WTC11 (cell line): ENCODE results near the gene LDB2. TPM values are rescaled to one million over a fixed set of nuclear protein-coding genes. Genes with fewer than 3 reads are reported as not detected.

Source experiments
- ATAC-seq: fragments of 200-7000 bp; cut with Tn5 transposase; 2 replicates; pipeline ENCODE4 v1.10.0; 2021; ENCODE audit warnings: mild to moderate bottlenecking, moderate library complexity
- CTCF ChIA-PET: fragments of 300-600 bp; sonication (Branson Sonifier 250); formaldehyde crosslinking; loops from one replicate; lab custom pipeline; 2021; ENCODE audit warnings: antibody characterized with exemption; lab: Charles Lee
- POLR2A ChIA-PET: fragments of 350-600 bp; sonication (Branson Sonifier 250); formaldehyde crosslinking; loops from one replicate; lab custom pipeline; 2021; ENCODE audit warnings: antibody characterized with exemption; lab: Charles Lee
- DNase-seq: peaks from one replicate; pipeline ENCODE4 v3.0.0; 2021; ENCODE audit warnings: low spot score
- H3K27ac Mint-ChIP-seq: 2 replicates; pipeline ENCODE4 v1.8.0; 2021; ENCODE audit warnings: mixed read lengths
- H3K27me3 Mint-ChIP-seq: 2 replicates; pipeline ENCODE4 v1.8.0; 2021; ENCODE audit warnings: low read depth, mild to moderate bottlenecking, moderate library complexity, mixed read lengths
- H3K36me3 Mint-ChIP-seq: 2 replicates; pipeline ENCODE4 v1.8.0; 2021; ENCODE audit warnings: mixed read lengths
- H3K4me1 Mint-ChIP-seq: 2 replicates; pipeline ENCODE4 v1.8.0; 2022; ENCODE audit warnings: mixed read lengths
- H3K4me3 Mint-ChIP-seq: 2 replicates; pipeline ENCODE4 v1.8.0; 2021; ENCODE audit warnings: mild to moderate bottlenecking, moderate library complexity, mixed read lengths
- H3K9me3 Mint-ChIP-seq: 2 replicates; pipeline ENCODE4 v1.8.0; 2021; ENCODE audit warnings: mixed read lengths
- AR ChIP-seq: fragments of 250-450 bp; sonication (Bioruptor Pico); IDR thresholded peaks from 2 replicates; pipeline ENCODE4 v1.9.0; 2021; ENCODE audit warnings: mild to moderate bottlenecking
- ATF1 ChIP-seq: sonication (generic); formaldehyde crosslinking; IDR thresholded peaks from 2 replicates; pipeline ENCODE4 v1.8.1; 2023; ENCODE audit warnings: mild to moderate bottlenecking, moderate library complexity, missing genetic modification reagents
- ATF3 ChIP-seq: sonication (generic); formaldehyde crosslinking; conservative IDR thresholded peaks from 2 replicates; pipeline ENCODE4 v1.8.1; 2022; ENCODE audit warnings: mild to moderate bottlenecking, missing genetic modification reagents
- ELF4 ChIP-seq: sonication (generic); formaldehyde crosslinking; IDR thresholded peaks from 2 replicates; pipeline ENCODE4 v1.8.1; 2022; ENCODE audit warnings: low read depth, mild to moderate bottlenecking, moderate library complexity, missing genetic modification reagents
- FOXK1 ChIP-seq: sonication (generic); formaldehyde crosslinking; IDR thresholded peaks from 2 replicates; pipeline ENCODE4 v1.8.0; 2022; ENCODE audit warnings: mild to moderate bottlenecking, moderate library complexity, missing genetic modification reagents
- FOXP1 ChIP-seq: sonication (generic); formaldehyde crosslinking; IDR thresholded peaks from 2 replicates; pipeline ENCODE4 v1.8.0; 2022; ENCODE audit warnings: missing genetic modification reagents, mild to moderate bottlenecking, moderate library complexity, borderline replicate concordance
- MXD4 ChIP-seq: fragments of 250-450 bp; sonication (Bioruptor Pico); IDR thresholded peaks from 2 replicates; pipeline ENCODE4 v1.8.0; 2021; ENCODE audit warnings: mild to moderate bottlenecking, moderate library complexity, borderline replicate concordance
- NFYB ChIP-seq: sonication (generic); formaldehyde crosslinking; conservative IDR thresholded peaks from 2 replicates; pipeline ENCODE4 v1.8.0; 2022; ENCODE audit warnings: low read depth, missing genetic modification reagents
- NR2C2 ChIP-seq: sonication (generic); formaldehyde crosslinking; IDR thresholded peaks from 2 replicates; pipeline ENCODE4 v1.8.0; 2022; ENCODE audit warnings: mild to moderate bottlenecking, missing genetic modification reagents
- NR3C1 ChIP-seq: sonication (generic); formaldehyde crosslinking; conservative IDR thresholded peaks from 2 replicates; pipeline ENCODE4 v1.8.1; 2023; ENCODE audit warnings: low read depth, mild to moderate bottlenecking, missing genetic modification reagents
- SP1 ChIP-seq: sonication (generic); formaldehyde crosslinking; conservative IDR thresholded peaks from 2 replicates; pipeline ENCODE4 v1.8.1; 2022; ENCODE audit warnings: missing genetic modification reagents
- USF2 ChIP-seq: sonication (generic); formaldehyde crosslinking; IDR thresholded peaks from 2 replicates; pipeline ENCODE4 v1.8.1; 2023; ENCODE audit warnings: mild to moderate bottlenecking, missing genetic modification reagents, moderate library complexity
- ZNF138 ChIP-seq: sonication (generic); formaldehyde crosslinking; conservative IDR thresholded peaks from 2 replicates; pipeline ENCODE4 v1.8.1; 2022; ENCODE audit warnings: mild to moderate bottlenecking, moderate library complexity, missing genetic modification reagents
- ZSCAN18 ChIP-seq: fragments of 250-450 bp; sonication (Bioruptor Pico); IDR thresholded peaks from 2 replicates; pipeline ENCODE4 v2.1.2; 2022; ENCODE audit warnings: mild to moderate bottlenecking, moderate library complexity
- total RNA-seq: library from RNA; stranded (reverse); gene quantifications from 3 replicates; pipeline ENCODE4 v1.2.3, GENCODE V29; 2021
- TF ChIP-seq, protein P1 (sequence below): sonication (generic); formaldehyde crosslinking; IDR thresholded peaks from 2 replicates; pipeline ENCODE4 v1.8.0; 2022; ENCODE audit warnings: mild to moderate bottlenecking, missing genetic modification reagents
- TF ChIP-seq, protein P2 (sequence below): sonication (generic); formaldehyde crosslinking; IDR thresholded peaks from 2 replicates; pipeline ENCODE4 v1.8.0; 2023; ENCODE audit warnings: missing genetic modification reagents
- TF ChIP-seq, protein P3 (sequence below): sonication (generic); formaldehyde crosslinking; IDR thresholded peaks from 2 replicates; pipeline ENCODE4 v1.8.1; 2023; ENCODE audit warnings: mild to moderate bottlenecking, missing genetic modification reagents, borderline replicate concordance
- TF ChIP-seq, protein P4 (sequence below): sonication (generic); formaldehyde crosslinking; IDR thresholded peaks from 2 replicates; pipeline ENCODE4 v1.8.1; 2022; ENCODE audit warnings: mild to moderate bottlenecking, moderate library complexity, missing genetic modification reagents
- TF ChIP-seq, protein P5 (sequence below): sonication (generic); formaldehyde crosslinking; IDR thresholded peaks from 2 replicates; pipeline ENCODE4 v1.8.1; 2023; ENCODE audit warnings: mild to moderate bottlenecking, missing genetic modification reagents

Gene LDB2
- total RNA-seq, 1 experiment from 2014 or later: 62.4 TPM

DNA sequence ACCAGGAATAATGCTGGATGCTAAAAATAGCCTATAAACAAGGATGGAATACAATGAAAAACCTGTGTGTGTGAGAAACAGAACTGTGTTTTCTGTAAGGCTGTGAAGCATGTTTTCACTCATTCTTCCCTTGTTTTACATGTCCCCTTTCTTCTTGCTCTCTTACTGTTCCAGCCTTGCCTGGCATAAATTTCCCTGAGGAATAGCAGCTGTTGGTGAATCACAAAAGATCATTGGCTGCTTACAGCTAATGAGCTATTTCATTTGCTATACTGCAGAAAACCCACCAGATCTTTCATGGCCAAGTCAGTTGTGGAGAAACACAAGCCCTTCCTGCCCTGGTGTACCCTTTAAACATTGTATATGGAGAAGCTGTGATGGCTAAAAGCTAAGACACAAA is 91.1 kb downstream of the LDB2 start:
- H3K27ac Mint-ChIP-seq: peak overlapping the region; percentile 4; the same call in 1 of the 2 replicates
- peaks cover 24% of the 10 kb centered on the region for H3K4me1 Mint-ChIP-seq
- POLR2A ChIA-PET: no interaction called here
- no peaks in the 10 kb centered on the region for H3K27me3 Mint-ChIP-seq
- CTCF ChIA-PET: interaction anchor here (1.3 to 1.8 kb wide), 2 partner anchors 11 to 109 kb away, joined by 3 to 5 read pairs; no protein-coding TSS in a partner anchor
- H3K4me3 Mint-ChIP-seq: no peak overlapping the region
- peaks cover 31% of the 10 kb centered on the region for H3K36me3 Mint-ChIP-seq
- peaks cover 20% of the 10 kb centered on the region for H3K9me3 Mint-ChIP-seq
- TF ChIP-seq, protein P1, sequence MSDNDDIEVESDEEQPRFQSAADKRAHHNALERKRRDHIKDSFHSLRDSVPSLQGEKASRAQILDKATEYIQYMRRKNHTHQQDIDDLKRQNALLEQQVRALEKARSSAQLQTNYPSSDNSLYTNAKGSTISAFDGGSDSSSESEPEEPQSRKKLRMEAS (CRISPR knock-in tag): no peak
- TF ChIP-seq ATF1 (CRISPR knock-in tag): no peak
- TF ChIP-seq ATF3: no peak
- TF ChIP-seq, protein P2, sequence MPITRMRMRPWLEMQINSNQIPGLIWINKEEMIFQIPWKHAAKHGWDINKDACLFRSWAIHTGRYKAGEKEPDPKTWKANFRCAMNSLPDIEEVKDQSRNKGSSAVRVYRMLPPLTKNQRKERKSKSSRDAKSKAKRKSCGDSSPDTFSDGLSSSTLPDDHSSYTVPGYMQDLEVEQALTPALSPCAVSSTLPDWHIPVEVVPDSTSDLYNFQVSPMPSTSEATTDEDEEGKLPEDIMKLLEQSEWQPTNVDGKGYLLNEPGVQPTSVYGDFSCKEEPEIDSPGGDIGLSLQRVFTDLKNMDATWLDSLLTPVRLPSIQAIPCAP (CRISPR knock-in tag): no peak
- no peak for TF ChIP-seq NFYB
- TF ChIP-seq, protein P3, sequence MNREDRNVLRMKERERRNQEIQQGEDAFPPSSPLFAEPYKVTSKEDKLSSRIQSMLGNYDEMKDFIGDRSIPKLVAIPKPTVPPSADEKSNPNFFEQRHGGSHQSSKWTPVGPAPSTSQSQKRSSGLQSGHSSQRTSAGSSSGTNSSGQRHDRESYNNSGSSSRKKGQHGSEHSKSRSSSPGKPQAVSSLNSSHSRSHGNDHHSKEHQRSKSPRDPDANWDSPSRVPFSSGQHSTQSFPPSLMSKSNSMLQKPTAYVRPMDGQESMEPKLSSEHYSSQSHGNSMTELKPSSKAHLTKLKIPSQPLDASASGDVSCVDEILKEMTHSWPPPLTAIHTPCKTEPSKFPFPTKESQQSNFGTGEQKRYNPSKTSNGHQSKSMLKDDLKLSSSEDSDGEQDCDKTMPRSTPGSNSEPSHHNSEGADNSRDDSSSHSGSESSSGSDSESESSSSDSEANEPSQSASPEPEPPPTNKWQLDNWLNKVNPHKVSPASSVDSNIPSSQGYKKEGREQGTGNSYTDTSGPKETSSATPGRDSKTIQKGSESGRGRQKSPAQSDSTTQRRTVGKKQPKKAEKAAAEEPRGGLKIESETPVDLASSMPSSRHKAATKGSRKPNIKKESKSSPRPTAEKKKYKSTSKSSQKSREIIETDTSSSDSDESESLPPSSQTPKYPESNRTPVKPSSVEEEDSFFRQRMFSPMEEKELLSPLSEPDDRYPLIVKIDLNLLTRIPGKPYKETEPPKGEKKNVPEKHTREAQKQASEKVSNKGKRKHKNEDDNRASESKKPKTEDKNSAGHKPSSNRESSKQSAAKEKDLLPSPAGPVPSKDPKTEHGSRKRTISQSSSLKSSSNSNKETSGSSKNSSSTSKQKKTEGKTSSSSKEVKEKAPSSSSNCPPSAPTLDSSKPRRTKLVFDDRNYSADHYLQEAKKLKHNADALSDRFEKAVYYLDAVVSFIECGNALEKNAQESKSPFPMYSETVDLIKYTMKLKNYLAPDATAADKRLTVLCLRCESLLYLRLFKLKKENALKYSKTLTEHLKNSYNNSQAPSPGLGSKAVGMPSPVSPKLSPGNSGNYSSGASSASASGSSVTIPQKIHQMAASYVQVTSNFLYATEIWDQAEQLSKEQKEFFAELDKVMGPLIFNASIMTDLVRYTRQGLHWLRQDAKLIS: no peak
- no peak for TF ChIP-seq ELF4 (CRISPR knock-in tag)
- TF ChIP-seq NR2C2 (CRISPR knock-in tag): no peak
- TF ChIP-seq ZSCAN18 (CRISPR knock-in tag): no peak
- TF ChIP-seq SP1 (CRISPR knock-in tag): no peak
- no peak for TF ChIP-seq ZNF138 (CRISPR knock-in tag)
- no peak for TF ChIP-seq FOXK1
- TF ChIP-seq, protein P4, sequence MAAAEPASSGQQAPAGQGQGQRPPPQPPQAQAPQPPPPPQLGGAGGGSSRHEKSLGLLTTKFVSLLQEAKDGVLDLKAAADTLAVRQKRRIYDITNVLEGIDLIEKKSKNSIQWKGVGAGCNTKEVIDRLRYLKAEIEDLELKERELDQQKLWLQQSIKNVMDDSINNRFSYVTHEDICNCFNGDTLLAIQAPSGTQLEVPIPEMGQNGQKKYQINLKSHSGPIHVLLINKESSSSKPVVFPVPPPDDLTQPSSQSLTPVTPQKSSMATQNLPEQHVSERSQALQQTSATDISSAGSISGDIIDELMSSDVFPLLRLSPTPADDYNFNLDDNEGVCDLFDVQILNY (CRISPR knock-in tag): no peak
- no peak for TF ChIP-seq MXD4 (CRISPR knock-in tag)
- no peak for TF ChIP-seq FOXP1
- no peak for DNase-seq
- no peak for ATAC-seq

DNA sequence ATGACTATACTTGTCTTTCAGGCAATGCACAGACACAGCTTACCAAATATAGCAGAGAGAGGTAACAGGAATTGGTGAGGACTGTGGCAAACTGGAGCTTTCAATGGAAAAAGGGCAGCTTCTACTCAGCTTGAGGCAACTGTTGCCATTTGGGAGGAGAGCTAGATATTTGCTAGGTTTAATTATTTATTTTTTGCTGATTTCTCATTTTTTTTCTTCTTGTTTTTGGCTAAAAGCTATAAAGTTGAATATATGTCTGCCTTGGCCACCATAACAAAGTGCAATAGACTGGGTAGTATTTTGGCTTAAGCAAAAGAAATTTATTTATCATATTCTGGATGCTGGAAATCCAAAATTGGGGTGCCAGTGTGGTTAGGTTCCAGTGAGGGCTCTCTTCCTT is 93.9 kb downstream of the LDB2 start:
- Mint-ChIP-seq H3K36me3 (peaks cover 39% of the 10 kb centered on the region), H3K9me3 (peaks cover 15% of the 10 kb centered on the region), H3K27ac (no peak overlapping the region), H3K4me3 (no peak overlapping the region), H3K27me3 (no peaks in the 10 kb centered on the region), H3K4me1 (peaks cover 28% of the 10 kb centered on the region)
- DNase-seq (no peak), ATAC-seq (no peak)
- POLR2A ChIA-PET: no interaction called here
- CTCF ChIA-PET: no interaction called here
- TF ChIP-seq USF2 (CRISPR knock-in tag) (no peak), AR (CRISPR knock-in tag) (no peak), NR3C1 (CRISPR knock-in tag) (no peak)
- TF ChIP-seq, protein P5, sequence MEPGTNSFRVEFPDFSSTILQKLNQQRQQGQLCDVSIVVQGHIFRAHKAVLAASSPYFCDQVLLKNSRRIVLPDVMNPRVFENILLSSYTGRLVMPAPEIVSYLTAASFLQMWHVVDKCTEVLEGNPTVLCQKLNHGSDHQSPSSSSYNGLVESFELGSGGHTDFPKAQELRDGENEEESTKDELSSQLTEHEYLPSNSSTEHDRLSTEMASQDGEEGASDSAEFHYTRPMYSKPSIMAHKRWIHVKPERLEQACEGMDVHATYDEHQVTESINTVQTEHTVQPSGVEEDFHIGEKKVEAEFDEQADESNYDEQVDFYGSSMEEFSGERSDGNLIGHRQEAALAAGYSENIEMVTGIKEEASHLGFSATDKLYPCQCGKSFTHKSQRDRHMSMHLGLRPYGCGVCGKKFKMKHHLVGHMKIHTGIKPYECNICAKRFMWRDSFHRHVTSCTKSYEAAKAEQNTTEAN: no peak
